HL-60 (cell line): ENCODE measurements around the gene MAB21L4.

Experiments
- DNase-seq, 2 experiments: peaks; one replicate each; pipeline ENCODE4 v3.0.0-alpha.2; 2010 to 2020; ENCODE audit warnings: low read depth in 1 of 2, low spot score in 1 of 2
- H3K27ac ChIP-seq: fragments of 250-450 bp; sonication (Bioruptor Pico); replicated peaks from 2 replicates; pipeline ENCODE4 v1.5.1; 2020; ENCODE audit warnings: mild to moderate bottlenecking, moderate library complexity
- H3K27me3 ChIP-seq: fragments of 250-450 bp; sonication (Bioruptor Pico); 2 replicates; pipeline ENCODE4 v1.5.1; 2021; ENCODE audit warnings: mild to moderate bottlenecking, moderate library complexity; ENCODE audit not compliant: insufficient read depth, poor library complexity, severe bottlenecking
- H3K4me3 ChIP-seq: replicated peaks from 2 replicates; pipeline ENCODE4 v1.5.1; 2011; ENCODE audit warnings: mild to moderate bottlenecking, control low read depth, low read length; ENCODE audit not compliant: insufficient read depth
- CTCF ChIP-seq: IDR thresholded peaks from one replicate; pipeline ENCODE4 v1.5.1; 2011; ENCODE audit warnings: low read length, control low read depth, inconsistent platforms; ENCODE audit not compliant: insufficient read depth
- GABPA ChIP-seq: IDR thresholded peaks from 2 replicates; pipeline ENCODE4 v1.6.1; 2012; ENCODE audit warnings: low read depth
- POLR2AphosphoS5 ChIP-seq: IDR thresholded peaks from 2 replicates; pipeline ENCODE4 v1.6.1; 2012; ENCODE audit warnings: low read depth
- SPI1 ChIP-seq: IDR thresholded peaks from 2 replicates; pipeline ENCODE4 v1.6.1; 2012; ENCODE audit warnings: low read depth, mild to moderate bottlenecking, borderline replicate concordance
- TF ChIP-seq, protein P1 (sequence below): IDR thresholded peaks from 2 replicates; pipeline ENCODE4 v1.6.1; 2012; ENCODE audit warnings: low read depth; ENCODE audit not compliant: insufficient replicate concordance

The MAB21L4 gene

GRCh38 chr2:240886678-240887609 lies 9.0 kb downstream of the MAB21L4 start:
- H3K27me3 ChIP-seq, result no peaks in the 10 kb centered on the region
- H3K4me3 ChIP-seq, result no peak overlapping the region
- no peak for DNase-seq
- TF ChIP-seq POLR2AphosphoS5, result no peak
- TF ChIP-seq CTCF, result no peak
- TF ChIP-seq, protein P1, sequence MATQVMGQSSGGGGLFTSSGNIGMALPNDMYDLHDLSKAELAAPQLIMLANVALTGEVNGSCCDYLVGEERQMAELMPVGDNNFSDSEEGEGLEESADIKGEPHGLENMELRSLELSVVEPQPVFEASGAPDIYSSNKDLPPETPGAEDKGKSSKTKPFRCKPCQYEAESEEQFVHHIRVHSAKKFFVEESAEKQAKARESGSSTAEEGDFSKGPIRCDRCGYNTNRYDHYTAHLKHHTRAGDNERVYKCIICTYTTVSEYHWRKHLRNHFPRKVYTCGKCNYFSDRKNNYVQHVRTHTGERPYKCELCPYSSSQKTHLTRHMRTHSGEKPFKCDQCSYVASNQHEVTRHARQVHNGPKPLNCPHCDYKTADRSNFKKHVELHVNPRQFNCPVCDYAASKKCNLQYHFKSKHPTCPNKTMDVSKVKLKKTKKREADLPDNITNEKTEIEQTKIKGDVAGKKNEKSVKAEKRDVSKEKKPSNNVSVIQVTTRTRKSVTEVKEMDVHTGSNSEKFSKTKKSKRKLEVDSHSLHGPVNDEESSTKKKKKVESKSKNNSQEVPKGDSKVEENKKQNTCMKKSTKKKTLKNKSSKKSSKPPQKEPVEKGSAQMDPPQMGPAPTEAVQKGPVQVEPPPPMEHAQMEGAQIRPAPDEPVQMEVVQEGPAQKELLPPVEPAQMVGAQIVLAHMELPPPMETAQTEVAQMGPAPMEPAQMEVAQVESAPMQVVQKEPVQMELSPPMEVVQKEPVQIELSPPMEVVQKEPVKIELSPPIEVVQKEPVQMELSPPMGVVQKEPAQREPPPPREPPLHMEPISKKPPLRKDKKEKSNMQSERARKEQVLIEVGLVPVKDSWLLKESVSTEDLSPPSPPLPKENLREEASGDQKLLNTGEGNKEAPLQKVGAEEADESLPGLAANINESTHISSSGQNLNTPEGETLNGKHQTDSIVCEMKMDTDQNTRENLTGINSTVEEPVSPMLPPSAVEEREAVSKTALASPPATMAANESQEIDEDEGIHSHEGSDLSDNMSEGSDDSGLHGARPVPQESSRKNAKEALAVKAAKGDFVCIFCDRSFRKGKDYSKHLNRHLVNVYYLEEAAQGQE, result no peak
- no peak for TF ChIP-seq SPI1
- no peak for TF ChIP-seq GABPA
- no peak overlapping the region; the same call in 1 of the 2 replicates for H3K27ac ChIP-seq

DNA sequence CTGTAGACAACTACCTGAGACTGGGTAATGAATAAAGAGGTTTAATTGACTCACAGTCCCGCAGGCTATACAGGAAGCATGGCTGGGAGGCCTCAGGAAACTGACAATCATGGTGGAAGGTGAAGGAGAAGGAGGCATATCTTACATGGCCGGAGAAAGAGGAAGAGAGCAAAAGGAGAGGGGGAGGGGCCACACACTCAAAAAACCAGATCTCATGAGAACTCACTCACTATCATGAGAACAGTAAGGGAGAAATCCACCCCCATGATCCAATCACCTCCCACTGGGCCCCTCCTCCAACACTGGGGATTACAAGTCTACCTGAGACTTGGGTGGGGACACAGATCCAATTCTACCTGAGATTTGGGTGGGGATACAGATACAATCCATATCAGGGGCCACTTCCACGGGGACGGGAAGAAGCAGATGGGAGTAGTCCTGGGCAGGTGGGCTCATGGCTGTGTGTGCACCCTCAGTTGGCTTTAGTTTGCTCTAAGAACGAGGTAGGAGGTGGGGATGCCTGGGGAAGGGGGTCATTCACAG lies 9.9 kb downstream of the MAB21L4 start:
- no peak overlapping the region for H3K4me3 ChIP-seq
- DNase-seq, result peak in 1 of 2 experiments; percentile 65
- H3K27me3 ChIP-seq, result no peaks in the 10 kb centered on the region
- peak overlapping the region; percentile 49 for H3K27ac ChIP-seq
- peak; percentile 84 for TF ChIP-seq SPI1
- TF ChIP-seq POLR2AphosphoS5, result no peak

DNA sequence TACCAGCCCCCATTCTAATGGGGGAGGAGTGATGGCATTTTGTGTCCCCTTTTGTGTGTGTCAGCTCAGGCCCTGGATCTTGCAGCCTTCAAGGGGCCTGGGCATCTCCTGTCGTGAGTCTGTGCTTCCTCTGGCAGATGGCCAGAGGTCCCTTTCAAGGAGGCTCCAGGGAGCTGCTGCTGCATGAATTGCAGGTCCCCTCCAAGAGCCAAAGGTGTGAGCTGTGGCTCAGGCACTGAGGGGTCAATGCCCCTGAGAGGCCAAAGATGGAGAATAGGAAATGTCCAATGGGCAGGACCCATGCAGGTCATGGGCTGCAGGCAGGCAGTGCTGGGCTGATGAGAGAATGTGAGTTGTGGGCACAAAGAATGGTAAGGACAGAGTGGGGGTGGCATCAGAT lies 10.4 kb downstream of the MAB21L4 start:
- Histone ChIP-seq H3K27me3 (no peaks in the 10 kb centered on the region), H3K4me3 (no peak overlapping the region), H3K27ac (peak overlapping the region; percentile 49)
- DNase-seq, result no peak
- TF ChIP-seq CTCF (no peak), POLR2AphosphoS5 (no peak), SPI1 (no peak), GABPA (no peak)

- no peak for TF ChIP-seq CTCF
- no peak for TF ChIP-seq POLR2AphosphoS5
- TF ChIP-seq GABPA, result no peak
- TF ChIP-seq, protein P1, result no peak
- TF ChIP-seq SPI1, result no peak
- no peak overlapping the region for H3K27ac ChIP-seq
Observed at GRCh38 chr2:240884745-240885144, 11.2 kb downstream of the MAB21L4 start.

More at GRCh38 chr2:240884745-240885144, 11.2 kb downstream of the MAB21L4 start:
- no peak overlapping the region for H3K4me3 ChIP-seq
- DNase-seq, result no peak
- no peaks in the 10 kb centered on the region for H3K27me3 ChIP-seq
